ENCODE measurements around the gene CORT. TPM values are rescaled to one million over a fixed set of nuclear protein-coding genes. Genes with fewer than 3 reads are reported as not detected.

CORT gene
- total and polyA plus RNA-seq, 2 donors from 2014 or later = 0.22 to 0.62 TPM

DNA sequence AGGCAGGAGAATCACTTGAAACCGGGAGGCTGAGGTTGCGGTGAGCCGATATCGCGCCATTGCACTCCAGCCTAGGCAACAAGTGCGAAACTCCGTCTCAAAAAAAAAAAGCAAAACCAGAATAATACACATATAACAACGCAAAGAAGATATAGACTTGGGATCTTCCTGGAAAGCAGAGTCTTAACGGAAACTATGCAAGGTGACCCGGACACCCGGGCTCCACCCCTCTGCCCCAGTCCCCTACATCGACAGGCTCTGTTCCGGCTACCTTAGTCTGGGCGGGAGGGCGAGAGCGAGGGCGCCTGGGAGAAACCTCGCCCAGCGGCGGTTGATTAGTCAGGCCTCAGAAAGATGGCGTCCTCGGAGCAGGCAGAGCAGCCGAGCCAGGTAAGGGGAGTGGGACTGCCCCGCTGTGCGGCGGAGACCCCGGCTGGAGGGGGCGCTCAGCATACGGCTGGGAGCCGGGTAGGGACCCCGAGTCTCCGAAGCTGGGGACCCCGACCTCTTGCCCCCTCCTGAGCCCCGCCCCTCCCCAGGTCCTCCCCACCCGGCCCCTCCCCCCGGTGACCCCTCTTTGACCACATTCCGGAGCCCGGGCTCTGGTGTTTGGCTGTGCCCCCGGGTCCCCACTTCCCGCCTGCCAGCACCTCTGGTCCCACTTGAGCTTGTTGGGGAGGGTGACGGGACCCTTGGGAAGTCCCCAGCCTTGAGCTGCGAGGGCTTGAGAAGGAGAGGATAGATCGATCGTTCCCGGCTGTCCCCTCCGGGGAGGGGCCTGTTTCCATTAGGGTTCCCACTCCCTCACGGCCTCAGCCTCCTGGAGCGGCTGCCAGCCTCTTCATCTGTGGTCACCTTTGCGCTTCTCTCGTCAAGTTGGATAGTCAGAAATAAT is 25.0 kb downstream of the CORT start, which contains the start of gene PEX14:
Gene PEX14, plus strand, starts transcription at position 338 of the 895 bp plus-strand sequence. Its CDS starts 17 bp downstream, at position 355.
- H3K36me3 ChIP-seq (ENCODE audit: control insufficient read depth in 2 of 3, insufficient read depth in 3 of 3, low read length in 3 of 3) = no peaks in the 10 kb centered on the region
- peak; percentile 91 to 97 (median 94) for DNase-seq
- TF ChIP-seq, protein P1, sequence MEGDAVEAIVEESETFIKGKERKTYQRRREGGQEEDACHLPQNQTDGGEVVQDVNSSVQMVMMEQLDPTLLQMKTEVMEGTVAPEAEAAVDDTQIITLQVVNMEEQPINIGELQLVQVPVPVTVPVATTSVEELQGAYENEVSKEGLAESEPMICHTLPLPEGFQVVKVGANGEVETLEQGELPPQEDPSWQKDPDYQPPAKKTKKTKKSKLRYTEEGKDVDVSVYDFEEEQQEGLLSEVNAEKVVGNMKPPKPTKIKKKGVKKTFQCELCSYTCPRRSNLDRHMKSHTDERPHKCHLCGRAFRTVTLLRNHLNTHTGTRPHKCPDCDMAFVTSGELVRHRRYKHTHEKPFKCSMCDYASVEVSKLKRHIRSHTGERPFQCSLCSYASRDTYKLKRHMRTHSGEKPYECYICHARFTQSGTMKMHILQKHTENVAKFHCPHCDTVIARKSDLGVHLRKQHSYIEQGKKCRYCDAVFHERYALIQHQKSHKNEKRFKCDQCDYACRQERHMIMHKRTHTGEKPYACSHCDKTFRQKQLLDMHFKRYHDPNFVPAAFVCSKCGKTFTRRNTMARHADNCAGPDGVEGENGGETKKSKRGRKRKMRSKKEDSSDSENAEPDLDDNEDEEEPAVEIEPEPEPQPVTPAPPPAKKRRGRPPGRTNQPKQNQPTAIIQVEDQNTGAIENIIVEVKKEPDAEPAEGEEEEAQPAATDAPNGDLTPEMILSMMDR (IDR thresholded peaks at IDR 0.05; ENCODE audit: borderline replicate concordance, extremely low read depth, insufficient read depth) = no peak
- peaks cover 0 to 21% (median 3%) of the 10 kb centered on the region in 3 donors for H3K4me1 ChIP-seq (ENCODE audit: control insufficient read depth in 2 of 3, insufficient read depth in 2 of 3, low read depth in 1 of 3, low read length in 3 of 3)
- peak within 1 kb of the TSS; percentile 58 to 69 for H3K27ac ChIP-seq (ENCODE audit: low read depth in 2 of 2, low read length in 2 of 2)
- H3K27me3 ChIP-seq (ENCODE audit: control insufficient read depth, insufficient read depth, low read length) = no peaks in the 10 kb centered on the region
- intact Hi-C loops (cut with DNase I) = no loop called here
- peak within 1 kb of the TSS; percentile 49 to 91 (median 85) for H3K9ac ChIP-seq (ENCODE audit: low read length in 3 of 3)
- H3K4me3 ChIP-seq (ENCODE audit: low read length in 3 of 3) = peak within 1 kb of the TSS; percentile 71 to 98 (median 95)
- H3K9me3 ChIP-seq (ENCODE audit: control insufficient read depth in 2 of 3, insufficient read depth in 1 of 3, low read length in 3 of 3) = no peaks in the 10 kb centered on the region
- FAIRE-seq = no peak

DNA sequence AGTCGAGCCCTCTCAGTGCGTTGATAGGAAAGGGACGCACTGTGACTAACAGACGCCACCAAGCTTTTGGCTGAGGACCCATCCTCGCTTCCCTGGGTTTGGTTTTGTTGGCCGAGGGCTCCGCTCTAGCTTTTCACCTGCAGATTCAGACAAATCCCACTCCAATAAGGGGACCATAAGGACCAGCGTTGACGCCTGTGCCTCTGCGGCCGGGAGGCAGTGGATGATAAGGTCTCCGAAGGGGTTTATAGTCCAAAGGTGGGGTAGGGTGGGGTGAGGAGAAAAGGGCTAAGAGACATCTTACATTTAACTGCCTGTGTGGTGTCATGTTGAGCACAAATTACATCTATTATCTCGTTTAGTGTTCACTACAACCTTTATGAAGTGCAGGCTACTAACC is 25.7 kb downstream of the CORT start:
- peaks cover 0 to 21% (median 3%) of the 10 kb centered on the region in 3 donors for H3K4me1 ChIP-seq (ENCODE audit: control insufficient read depth in 2 of 3, insufficient read depth in 2 of 3, low read depth in 1 of 3, low read length in 3 of 3)
- intact Hi-C loops (cut with DNase I) = no loop called here
- H3K27ac ChIP-seq (ENCODE audit: low read depth in 2 of 2, low read length in 2 of 2) = peak overlapping the region; percentile 58 to 69
- H3K9me3 ChIP-seq (ENCODE audit: control insufficient read depth in 2 of 3, insufficient read depth in 1 of 3, low read length in 3 of 3) = no peaks in the 10 kb centered on the region
- H3K36me3 ChIP-seq (ENCODE audit: control insufficient read depth in 2 of 3, insufficient read depth in 3 of 3, low read length in 3 of 3) = no peaks in the 10 kb centered on the region
- H3K4me3 ChIP-seq (ENCODE audit: low read length in 3 of 3) = peak overlapping the region; percentile 57 to 98 (median 95)
- DNase-seq (no peak), FAIRE-seq (no peak)
- TF ChIP-seq, protein P1 (IDR thresholded peaks at IDR 0.05; ENCODE audit: borderline replicate concordance, extremely low read depth, insufficient read depth) = no peak
- H3K27me3 ChIP-seq (ENCODE audit: control insufficient read depth, insufficient read depth, low read length) = no peaks in the 10 kb centered on the region
- peak overlapping the region; percentile 11 to 91 (median 85) for H3K9ac ChIP-seq (ENCODE audit: low read length in 3 of 3)

DNA sequence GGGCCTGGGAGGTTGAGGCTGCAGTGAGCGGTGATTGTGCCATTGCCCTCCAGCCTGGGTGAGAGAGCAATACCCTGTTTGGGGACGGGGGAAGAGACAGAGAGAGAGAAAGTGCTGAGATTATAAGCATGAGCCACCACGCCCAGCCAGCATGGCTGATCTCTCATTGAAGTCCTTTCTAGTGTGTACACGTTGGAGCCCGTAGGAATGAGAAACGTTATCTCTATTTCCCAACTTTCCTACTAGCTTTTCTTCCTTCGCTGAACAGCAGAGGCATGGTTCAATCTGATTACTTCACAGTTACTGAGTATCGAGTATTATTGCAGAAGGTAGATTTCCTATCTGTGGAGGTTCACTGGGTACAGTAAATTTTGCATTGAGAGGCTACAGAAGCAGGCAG is 29.5 kb downstream of the CORT start:
- H3K4me3 ChIP-seq (ENCODE audit: low read length in 3 of 3) = no peak overlapping the region
- no peak overlapping the region for H3K9ac ChIP-seq (ENCODE audit: low read length in 3 of 3)
- H3K27ac ChIP-seq (ENCODE audit: low read depth in 2 of 2, low read length in 2 of 2) = no peak overlapping the region
- FAIRE-seq (no peak), DNase-seq (peak in 1 of 5 donors; percentile 28)
- TF ChIP-seq, protein P1 (IDR thresholded peaks at IDR 0.05; ENCODE audit: borderline replicate concordance, extremely low read depth, insufficient read depth) = no peak
- H3K36me3 ChIP-seq (ENCODE audit: control insufficient read depth in 2 of 3, insufficient read depth in 3 of 3, low read length in 3 of 3) = no peaks in the 10 kb centered on the region
- intact Hi-C loops (cut with DNase I) = no loop called here
- no peaks in the 10 kb centered on the region for H3K9me3 ChIP-seq (ENCODE audit: control insufficient read depth in 2 of 3, insufficient read depth in 1 of 3, low read length in 3 of 3)
- H3K4me1 ChIP-seq (ENCODE audit: control insufficient read depth in 2 of 3, insufficient read depth in 2 of 3, low read depth in 1 of 3, low read length in 3 of 3) = peaks cover 0 to 13% (median 0%) of the 10 kb centered on the region in 3 donors
- no peaks in the 10 kb centered on the region for H3K27me3 ChIP-seq (ENCODE audit: control insufficient read depth, insufficient read depth, low read length)
